Measurements from ENCODE around the gene SUB1.

DNA sequence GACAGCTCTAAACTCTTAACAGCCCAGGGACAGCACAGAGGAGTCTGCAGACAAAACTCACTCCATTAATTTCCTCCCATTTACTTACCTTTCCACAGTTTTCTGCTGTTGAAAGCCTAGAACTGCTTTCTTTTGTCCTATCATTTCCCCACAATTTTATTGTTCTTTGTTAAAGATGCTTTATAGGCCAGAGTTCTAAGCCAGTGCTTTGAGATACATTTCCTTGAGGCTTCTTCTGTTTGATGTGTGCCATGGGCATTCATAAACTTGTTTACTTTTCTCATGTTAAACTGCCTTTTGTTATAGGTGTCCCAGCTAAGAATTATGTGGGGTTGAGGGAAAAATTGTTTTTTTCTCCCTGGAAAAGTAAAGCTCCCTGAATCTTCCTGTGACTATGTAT is 25.9 kb upstream of the SUB1 start:
- TF ChIP-seq, protein P1, sequence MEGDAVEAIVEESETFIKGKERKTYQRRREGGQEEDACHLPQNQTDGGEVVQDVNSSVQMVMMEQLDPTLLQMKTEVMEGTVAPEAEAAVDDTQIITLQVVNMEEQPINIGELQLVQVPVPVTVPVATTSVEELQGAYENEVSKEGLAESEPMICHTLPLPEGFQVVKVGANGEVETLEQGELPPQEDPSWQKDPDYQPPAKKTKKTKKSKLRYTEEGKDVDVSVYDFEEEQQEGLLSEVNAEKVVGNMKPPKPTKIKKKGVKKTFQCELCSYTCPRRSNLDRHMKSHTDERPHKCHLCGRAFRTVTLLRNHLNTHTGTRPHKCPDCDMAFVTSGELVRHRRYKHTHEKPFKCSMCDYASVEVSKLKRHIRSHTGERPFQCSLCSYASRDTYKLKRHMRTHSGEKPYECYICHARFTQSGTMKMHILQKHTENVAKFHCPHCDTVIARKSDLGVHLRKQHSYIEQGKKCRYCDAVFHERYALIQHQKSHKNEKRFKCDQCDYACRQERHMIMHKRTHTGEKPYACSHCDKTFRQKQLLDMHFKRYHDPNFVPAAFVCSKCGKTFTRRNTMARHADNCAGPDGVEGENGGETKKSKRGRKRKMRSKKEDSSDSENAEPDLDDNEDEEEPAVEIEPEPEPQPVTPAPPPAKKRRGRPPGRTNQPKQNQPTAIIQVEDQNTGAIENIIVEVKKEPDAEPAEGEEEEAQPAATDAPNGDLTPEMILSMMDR (conservative IDR thresholded peaks at IDR 0.05 in 1 of 2, IDR thresholded peaks at IDR 0.05 in 1 of 2; ENCODE audit: low read depth in 1 of 2, low read length in 2 of 2): no peak
- TF ChIP-seq EZH2 (IDR thresholded peaks at IDR 0.05; ENCODE audit: low read length, missing control alignments): no peak

Data from fibroblast of lung (primary cell).